Measurements from ENCODE around the gene PLCL2.

DNA sequence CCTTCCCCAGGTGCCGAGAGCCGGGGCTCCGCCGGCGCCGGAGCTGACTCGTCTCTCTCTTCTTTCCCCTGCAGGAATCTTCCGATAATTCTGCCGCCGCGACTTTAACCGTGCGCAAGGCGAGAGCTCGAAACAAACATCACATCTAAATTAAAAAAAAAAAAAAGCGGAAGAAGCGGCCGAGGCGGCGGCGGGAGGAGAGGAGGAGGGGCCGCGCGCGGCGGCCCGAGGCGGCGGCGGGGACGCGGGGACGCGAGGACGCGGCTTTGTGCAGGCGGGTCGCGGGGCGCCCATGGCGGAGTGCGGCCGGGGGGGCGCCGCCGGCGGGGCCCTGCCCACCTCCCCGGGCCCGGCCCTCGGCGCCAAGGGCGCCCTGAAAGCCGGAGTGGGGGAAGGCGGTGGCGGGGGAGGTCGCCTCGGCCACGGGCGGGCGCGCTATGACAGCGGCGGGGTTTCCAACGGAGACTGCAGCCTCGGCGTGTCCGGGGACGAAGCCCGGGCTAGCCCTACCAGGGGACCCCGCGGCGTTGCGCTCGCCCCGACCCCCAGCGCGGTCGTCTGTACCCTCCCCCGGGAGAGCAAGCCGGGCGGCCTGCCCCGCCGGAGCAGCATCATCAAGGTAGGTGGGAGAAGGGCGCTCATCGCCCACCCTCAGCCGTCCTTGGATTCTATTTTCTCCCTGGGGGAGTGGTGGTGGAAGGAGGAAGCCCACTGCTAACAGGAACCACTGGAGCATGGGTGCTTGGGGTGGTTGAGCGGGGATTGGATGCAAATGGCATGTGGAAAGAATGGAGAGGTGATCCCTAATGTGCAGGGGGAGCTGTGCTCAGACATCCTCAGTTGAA, at the start of gene PLCL2:
- TF ChIP-seq YY1 (IDR thresholded peaks at IDR 0.05; ENCODE audit: insufficient read depth, insufficient read length) (no peak), SUZ12 (IDR thresholded peaks at IDR 0.05; ENCODE audit: extremely low read depth, insufficient read depth, insufficient read length) (no peak), ZNF274 (IDR thresholded peaks at IDR 0.05; ENCODE audit: low read depth, low read length) (no peak)
